GM19023 (cell line): ENCODE data around the gene MRPL52.

Experiments used
- ATAC-seq: cut with Tn5 transposase; IDR thresholded peaks from one replicate; pipeline ENCODE4 v1.9.1; 2021; ENCODE audit warnings: mild to moderate bottlenecking, moderate library complexity; ENCODE audit not compliant: unreplicated experiment

Gene MRPL52

GRCh38 chr14:22808388-22809209, 21.1 kb upstream of the MRPL52 start:
- ATAC-seq, result no peak

- ATAC-seq, result no peak
These were observed 18.0 kb upstream of the MRPL52 start for GRCh38 chr14:22811722-22812121.

- ATAC-seq, result no peak
These were observed 16.9 kb upstream of the MRPL52 start for GRCh38 chr14:22812744-22813143.

DNA sequence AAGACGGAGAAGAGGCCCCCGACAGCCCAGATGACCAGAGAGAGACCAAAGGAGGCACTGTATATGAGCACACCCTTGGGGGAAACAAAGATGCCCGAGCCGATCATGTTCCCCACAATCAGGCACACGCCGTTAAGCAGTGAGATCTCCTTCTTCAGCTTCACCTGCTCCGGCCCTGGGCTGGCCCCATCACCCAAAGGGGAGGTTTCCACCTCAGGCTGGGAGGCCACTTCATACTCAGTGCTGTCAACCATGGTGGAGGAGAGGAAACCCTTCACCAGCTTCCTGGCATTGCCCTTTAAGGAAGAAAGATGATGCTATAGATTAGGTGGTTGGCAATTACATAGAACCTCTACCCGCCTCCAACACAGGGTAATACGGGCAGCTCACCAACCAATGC, 16.5 kb upstream of the MRPL52 start:
- no peak for ATAC-seq

GRCh38 chr14:22814373-22814772, 15.3 kb upstream of the MRPL52 start:
- no peak for ATAC-seq

GRCh38 chr14:22814941-22815713, 14.6 kb upstream of the MRPL52 start, which contains the start of gene SLC7A7:
Gene SLC7A7 (minus strand): TSS chr14:22815435. CDS start chr14:22813398, 2,037 bp downstream.
- peak; percentile 18 for ATAC-seq

GRCh38 chr14:22819151-22819988, 10.3 kb upstream of the MRPL52 start:
- no peak for ATAC-seq

- no peak for ATAC-seq
These were observed 9.0 kb upstream of the MRPL52 start for GRCh38 chr14:22820731-22821130.

DNA sequence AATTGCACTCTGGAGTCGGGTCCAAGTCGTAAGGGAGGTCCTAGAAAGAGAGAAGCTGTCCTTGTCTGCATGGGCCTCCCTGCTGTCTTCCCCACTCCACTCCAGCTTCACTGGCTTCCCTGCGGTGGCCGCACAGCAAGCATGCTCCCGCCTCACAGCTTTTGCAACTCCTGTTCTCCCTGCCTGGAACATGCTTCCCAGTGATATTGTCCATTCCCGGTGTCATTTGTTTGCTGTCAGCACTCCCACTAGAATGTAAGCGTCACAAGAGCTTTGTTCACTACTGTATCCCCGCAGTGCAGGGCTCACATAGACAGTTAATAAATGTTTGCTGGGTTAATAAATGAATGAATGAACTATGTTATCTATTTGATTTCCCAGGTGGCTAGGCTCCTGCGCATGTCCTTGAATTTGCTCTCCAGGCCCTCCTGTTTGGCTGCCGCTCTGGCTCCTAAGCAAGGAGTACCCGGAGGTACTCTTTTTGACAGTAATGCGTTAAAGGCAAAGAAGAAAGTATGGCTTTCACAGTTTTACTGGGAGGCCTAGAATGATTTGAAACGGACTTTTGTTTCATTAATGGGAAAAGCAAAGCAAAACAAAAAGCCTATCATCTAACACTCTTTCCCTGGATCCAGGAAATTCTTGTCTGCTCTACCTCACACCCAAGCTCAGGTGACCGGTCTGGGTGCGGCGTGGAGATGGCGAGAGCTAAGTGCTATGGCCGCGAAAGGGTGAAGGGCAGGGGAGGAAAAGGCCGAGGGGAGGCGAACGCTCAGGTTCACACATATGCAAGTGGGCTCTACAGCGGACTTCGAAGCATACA, 8.3 kb upstream of the MRPL52 start:
- no peak for ATAC-seq

- no peak for ATAC-seq
These were observed 7.6 kb upstream of the MRPL52 start for GRCh38 chr14:22822016-22822570.

DNA sequence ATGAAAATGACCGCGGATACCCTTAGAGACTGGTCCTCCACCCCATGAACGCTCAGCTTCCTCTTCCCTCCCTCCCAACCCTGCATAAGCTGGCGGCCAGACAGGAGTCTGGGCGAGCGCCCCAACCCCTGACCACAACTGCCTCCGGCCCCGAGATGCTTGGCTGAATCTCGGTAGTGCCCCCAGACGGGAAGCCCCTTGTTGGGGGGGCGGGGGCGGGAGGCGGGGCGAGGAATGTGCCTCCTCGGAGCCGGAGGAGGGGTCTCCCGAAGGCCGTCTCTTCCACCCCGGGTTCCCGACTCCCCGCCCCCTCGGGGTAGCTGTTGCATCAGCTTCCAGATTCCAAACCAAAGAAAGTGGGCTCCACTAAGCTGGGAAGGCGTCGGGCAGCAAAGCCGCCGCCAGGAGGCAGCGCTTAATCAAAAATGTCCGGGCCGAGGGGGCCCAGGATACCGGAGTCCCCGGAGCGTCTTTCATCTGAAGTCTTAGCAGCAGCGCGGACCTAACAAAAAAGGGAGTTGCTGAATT, 7.1 kb upstream of the MRPL52 start:
- peak; percentile 44 for ATAC-seq

DNA sequence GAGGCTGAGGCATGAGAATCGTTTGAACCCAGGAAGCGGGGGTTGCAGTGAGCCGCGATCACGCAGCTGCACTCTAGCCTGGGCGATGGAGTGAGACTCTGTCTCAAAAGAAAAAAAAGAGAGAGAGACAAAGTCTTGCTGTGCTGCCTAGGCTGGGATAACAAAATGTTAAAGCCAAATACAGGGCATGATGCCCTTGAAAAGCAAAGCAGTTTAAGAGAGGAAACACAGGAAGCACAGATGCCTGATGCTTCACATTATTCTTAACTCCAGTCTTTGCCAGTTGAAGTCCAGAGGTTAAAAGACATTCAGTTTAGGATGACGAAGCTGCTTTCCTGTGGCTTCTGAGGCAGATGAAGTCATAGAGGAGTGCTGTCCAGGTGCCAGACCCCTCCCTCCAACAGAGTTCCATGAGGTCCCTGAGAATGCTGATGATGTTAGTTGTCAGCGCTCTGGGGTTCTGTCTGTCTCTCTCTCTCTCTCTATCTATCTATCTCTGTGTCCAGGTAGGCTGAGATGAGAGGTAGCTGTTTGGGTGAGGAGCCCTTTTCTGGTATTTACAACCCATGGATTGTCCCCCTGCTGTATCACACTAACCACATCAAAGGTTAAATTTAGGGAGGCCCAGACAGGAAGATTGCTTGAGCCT, 4.9 kb upstream of the MRPL52 start:
- no peak for ATAC-seq

- ATAC-seq, result peak; percentile 6
These were observed 519 bp upstream of the MRPL52 start for GRCh38 chr14:22829076-22829660.

GRCh38 chr14:22830443-22831010, 840 bp downstream of the MRPL52 start:
- ATAC-seq, result no peak

DNA sequence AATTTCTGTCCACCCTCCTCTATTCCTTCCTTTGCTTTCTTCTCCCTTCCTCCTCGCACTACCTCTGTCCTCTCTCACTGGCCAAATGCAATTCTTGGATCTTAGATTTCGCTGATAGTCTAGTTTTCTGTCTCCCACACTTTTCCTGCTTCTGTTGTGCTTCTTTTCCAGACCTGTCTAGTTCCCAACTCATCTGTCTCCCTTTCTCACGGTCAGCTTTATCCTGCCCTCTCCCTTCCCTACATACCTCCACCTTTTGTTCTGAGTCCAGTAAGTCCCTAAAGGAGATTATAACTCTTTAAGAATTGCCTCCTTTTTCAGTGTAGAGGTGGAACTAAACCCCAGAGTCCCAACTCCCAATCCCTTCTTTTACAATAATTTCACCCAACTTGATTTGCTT, 5.8 kb downstream of the MRPL52 start:
- ATAC-seq, result no peak

GRCh38 chr14:22836301-22837113, 6.8 kb downstream of the MRPL52 start, which contains the start of gene MMP14:
Gene MMP14 (plus strand): TSS chr14:22836585. CDS start chr14:22836818, 233 bp downstream.
- ATAC-seq, result no peak

- ATAC-seq, result no peak
These were observed 7.5 kb downstream of the MRPL52 start for GRCh38 chr14:22837114-22837749.
